Measurements from ENCODE around the gene EIF5A2.

EIF5A2 gene

DNA sequence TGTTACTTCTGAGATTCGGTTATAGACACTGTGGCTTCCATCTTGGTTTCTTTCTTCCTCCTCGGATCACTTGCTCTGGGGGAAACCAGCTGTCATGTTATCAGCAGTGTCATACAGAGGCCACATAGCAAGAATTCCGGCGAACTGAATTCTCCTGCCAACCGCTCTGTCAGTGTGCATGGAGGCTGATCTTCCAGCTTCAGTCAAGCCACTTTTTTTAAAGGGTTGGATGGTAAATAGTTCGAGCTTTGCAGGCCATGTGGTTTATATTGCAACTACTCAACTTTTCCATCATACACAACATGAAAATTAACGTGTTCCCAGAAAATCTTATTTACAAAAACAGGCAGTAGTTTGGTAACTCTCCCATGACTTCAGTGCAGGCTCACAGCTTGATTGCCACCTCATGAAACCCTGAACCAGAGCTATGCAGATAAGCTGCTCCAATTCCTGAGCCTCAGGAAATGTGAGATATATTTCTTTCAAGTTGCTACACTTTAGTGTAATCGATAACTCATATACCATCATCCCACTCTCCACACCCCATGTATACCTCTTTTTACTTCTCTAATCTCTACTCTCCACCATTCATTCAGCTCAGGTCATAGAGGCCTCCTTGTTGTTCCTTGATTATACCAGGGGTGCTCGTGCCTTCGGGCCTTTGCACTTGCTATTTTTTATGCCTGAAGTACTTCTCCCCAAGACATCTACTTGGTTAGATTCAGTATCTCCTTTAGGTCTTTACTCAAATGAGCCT, 45.6 kb downstream of the EIF5A2 start:
- no peak for FAIRE-seq

DNA sequence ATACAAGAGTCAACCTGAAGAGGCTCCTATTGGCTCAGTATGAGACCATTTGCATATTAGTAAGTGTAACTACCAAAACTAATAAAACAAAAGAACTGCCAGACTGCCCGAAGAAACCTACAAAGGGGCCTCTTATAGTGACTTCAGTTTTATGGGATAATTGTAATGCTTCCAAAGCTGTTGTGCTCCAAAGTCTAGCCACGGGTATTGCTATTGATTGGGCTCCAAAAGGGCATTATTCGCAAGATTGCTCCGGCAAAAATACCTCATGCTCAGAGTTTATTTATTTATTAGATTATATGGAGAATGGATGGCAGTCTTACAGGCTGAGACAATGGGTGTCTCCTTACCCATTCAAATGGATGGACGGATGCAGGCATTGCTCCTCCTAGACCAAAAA, 49.8 kb downstream of the EIF5A2 start:
- FAIRE-seq = no peak

More for the DNA sequence above, 45.6 kb downstream of the EIF5A2 start:
- no peak for DNase-seq (ENCODE audit: insufficient read length, low spot score)

DNA sequence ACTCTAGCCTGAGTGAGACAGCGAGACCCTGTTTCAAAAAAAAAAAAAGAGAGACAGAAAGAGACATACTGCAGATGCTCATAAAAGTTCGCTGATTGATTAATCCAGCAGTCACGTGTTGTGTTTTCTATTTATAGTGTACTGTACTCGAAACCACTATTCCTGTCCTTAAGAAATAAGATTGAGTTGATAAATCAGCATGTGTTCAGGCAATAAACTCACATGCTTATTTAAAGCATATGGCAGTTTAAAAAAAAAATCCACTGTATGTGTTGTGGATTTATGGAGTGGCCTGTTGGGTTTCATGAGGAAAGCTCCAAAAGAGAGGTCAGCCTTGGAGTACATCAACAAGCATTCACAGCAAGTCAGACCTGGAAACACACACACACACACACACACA, 56.1 kb downstream of the EIF5A2 start:
- DNase-seq (ENCODE audit: insufficient read length, low spot score) (no peak), FAIRE-seq (no peak)

More for the DNA sequence above, 49.8 kb downstream of the EIF5A2 start:
- no peak for DNase-seq (ENCODE audit: insufficient read length, low spot score)

DNA sequence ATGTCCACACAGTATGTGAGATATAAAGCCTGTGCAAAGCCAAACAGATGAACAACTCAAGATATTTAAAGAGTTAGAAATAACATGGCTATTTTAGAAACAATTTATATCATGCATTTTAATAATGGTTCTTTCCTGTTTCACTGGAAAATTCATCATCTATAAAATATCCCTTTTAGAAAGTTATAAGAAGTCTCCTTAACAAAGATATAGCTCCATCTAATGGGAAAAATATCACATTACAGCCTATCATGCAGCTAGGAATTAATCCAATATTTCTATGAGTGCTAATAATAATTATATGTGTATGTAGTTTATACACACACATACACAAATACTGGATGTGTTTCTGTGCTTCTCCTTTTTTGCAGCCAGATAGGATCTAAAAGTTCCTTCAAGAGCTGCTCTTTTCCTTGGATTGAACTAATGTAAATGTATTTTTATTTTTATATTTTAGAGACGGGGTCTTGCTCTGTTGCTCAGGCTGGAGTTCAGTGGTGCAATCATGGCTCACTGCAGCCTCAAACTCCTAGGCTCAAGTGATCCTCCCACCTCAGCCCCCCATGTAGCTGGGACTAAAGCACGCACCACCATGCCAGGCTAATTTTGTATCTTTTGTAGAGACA, 60.0 kb downstream of the EIF5A2 start:
- DNase-seq (ENCODE audit: insufficient read length, low spot score) = no peak
- FAIRE-seq = no peak

DNA sequence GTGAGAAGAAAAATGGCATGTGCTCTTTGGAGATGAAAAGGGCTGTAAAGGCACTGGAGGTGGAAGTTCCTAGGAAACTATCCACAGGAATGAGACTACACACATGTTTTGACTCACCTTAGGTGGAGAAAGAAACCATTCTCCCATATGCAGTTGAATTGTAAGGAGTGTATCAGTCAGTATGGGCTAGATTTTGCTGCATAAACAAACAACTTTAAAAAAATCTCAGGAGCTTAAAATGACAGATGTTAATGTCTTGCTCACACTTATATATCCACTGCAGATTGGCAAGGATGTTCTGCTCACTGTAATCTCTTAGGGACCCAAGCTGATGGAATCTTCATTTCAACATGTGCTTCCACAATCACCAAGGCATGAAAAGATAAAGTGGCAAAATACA, 64.1 kb downstream of the EIF5A2 start:
- no peak for DNase-seq (ENCODE audit: insufficient read length, low spot score)
- no peak for FAIRE-seq

DNA sequence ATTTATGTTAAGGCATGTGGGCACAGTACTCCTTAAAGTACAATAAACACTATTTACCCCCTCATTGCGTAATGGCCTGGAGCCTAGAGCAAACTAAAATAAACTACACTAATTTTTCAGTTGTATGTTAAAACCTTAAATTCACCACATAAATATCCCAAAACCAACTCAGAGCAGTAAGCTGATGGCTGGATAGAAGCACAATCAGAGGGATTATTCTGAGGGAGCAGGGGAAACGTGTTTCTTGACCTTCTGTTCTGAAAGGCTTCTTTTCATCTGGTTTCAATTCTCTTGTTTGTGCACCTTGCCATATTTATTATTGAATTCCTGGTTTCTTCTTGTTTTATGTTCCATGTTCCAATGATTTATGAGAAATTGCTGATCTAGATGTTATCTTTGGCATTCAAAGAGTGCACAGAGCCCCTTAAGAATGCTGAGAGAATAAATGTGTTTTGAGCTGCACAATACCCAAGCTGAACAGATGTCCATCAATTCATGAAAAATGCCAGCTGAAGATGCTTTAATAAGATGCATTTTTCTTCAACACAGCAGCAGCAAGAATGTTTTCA, 68.1 kb downstream of the EIF5A2 start:
- FAIRE-seq = no peak
- no peak for DNase-seq (ENCODE audit: insufficient read length, low spot score)

DNA sequence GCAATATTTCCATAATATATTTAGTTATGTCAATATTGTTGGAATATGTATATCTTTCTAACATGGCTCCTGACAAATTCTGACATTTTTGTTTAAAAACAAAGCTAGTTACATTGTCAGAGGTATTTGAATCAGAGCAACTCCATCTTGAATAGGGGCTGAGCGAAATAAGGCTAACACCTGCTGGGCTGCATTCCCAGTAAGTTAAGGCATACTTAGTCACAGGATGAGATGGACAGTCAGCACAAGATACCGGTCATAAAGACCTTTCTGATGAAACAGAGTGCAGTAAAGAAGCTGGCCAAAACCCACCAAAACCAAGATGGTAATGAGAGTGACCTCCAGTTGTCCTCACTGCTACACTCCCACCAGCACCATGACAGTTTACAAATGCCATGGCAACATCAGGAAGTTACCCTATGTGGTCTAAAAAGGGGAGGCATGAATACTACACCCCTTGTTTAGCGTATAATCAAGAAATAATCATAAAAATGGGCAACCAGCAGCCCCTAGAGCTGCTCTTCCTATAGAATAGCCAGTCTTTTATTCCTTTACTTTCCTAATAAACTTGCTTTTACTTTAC, 68.8 kb downstream of the EIF5A2 start:
- no peak for DNase-seq (ENCODE audit: insufficient read length, low spot score)
- no peak for FAIRE-seq
